Measurements from ENCODE around the gene YWHAE.

YWHAE gene

GRCh38 chr17:1365445-1366039, 34.5 kb downstream of the YWHAE start:
- Histone ChIP-seq H3K79me2 (ENCODE audit: insufficient read depth, low read length) (peaks cover 87% of the 10 kb centered on the region), H3K4me2 (ENCODE audit: low read length) (peak overlapping the region; percentile 2; the same call in 1 of the 2 replicates), H3K4me1 (ENCODE audit: insufficient read depth, low read length, severe bottlenecking) (peaks cover 49% of the 10 kb centered on the region), H3K27ac (ENCODE audit: low read depth, low read length, poor library complexity, severe bottlenecking) (peak overlapping the region; percentile 31), H3F3A (ENCODE audit: insufficient read depth, low read length) (peaks cover 14% of the 10 kb centered on the region), H2AFZ (ENCODE audit: low read length) (no peak overlapping the region), H3K9me3 (ENCODE audit: low read length) (no peaks in the 10 kb centered on the region), H3K27me3 (ENCODE audit: insufficient read depth, low read length) (no peaks in the 10 kb centered on the region), H3K9ac (ENCODE audit: low read length) (no peak overlapping the region), H3K9me2 (ENCODE audit: low read depth, low read length) (no peaks in the 10 kb centered on the region), H4K20me1 (ENCODE audit: insufficient read depth, low read length) (peaks cover 6% of the 10 kb centered on the region), H3K36me3 (ENCODE audit: insufficient read depth, low read length) (peaks cover 60% of the 10 kb centered on the region), H3K4me3 (ENCODE audit: low read depth, low read length, poor library complexity, severe bottlenecking) (no peak overlapping the region)
- TF ChIP-seq CTCF (IDR thresholded peaks at IDR 0.05; ENCODE audit: low read length) (peak; percentile 86), EZH2 (IDR thresholded peaks at IDR 0.05; ENCODE audit: borderline replicate concordance, low read length) (no peak)

GRCh38 chr17:1362964-1363363, 37.1 kb downstream of the YWHAE start:
- Histone ChIP-seq H3K36me3 (ENCODE audit: insufficient read depth, low read length) (peaks cover 77% of the 10 kb centered on the region), H3K79me2 (ENCODE audit: insufficient read depth, low read length) (peaks cover 74% of the 10 kb centered on the region), H3F3A (ENCODE audit: insufficient read depth, low read length) (peaks cover 10% of the 10 kb centered on the region), H3K4me3 (ENCODE audit: low read depth, low read length, poor library complexity, severe bottlenecking) (no peak overlapping the region), H3K27me3 (ENCODE audit: insufficient read depth, low read length) (no peaks in the 10 kb centered on the region), H3K9me2 (ENCODE audit: low read depth, low read length) (no peaks in the 10 kb centered on the region), H3K4me2 (ENCODE audit: low read length) (0 out of 2 replicates have a peak overlapping the region, but pooled peaks have one; percentile 14), H3K27ac (ENCODE audit: low read depth, low read length, poor library complexity, severe bottlenecking) (no peak overlapping the region), H3K9ac (ENCODE audit: low read length) (no peak overlapping the region), H3K4me1 (ENCODE audit: insufficient read depth, low read length, severe bottlenecking) (peaks cover 35% of the 10 kb centered on the region), H4K20me1 (ENCODE audit: insufficient read depth, low read length) (peaks cover 3% of the 10 kb centered on the region; the same call in 1 of the 2 replicates), H2AFZ (ENCODE audit: low read length) (no peak overlapping the region), H3K9me3 (ENCODE audit: low read length) (no peaks in the 10 kb centered on the region)
- TF ChIP-seq EZH2 (IDR thresholded peaks at IDR 0.05; ENCODE audit: borderline replicate concordance, low read length), result no peak
- TF ChIP-seq CTCF (IDR thresholded peaks at IDR 0.05; ENCODE audit: low read length), result no peak

GRCh38 chr17:1362065-1362848, 37.8 kb downstream of the YWHAE start:
- Histone ChIP-seq H3K4me2 (ENCODE audit: low read length) (0 out of 2 replicates have a peak overlapping the region, but pooled peaks have one; percentile 14), H3K4me1 (ENCODE audit: insufficient read depth, low read length, severe bottlenecking) (peaks cover 35% of the 10 kb centered on the region), H3K9me2 (ENCODE audit: low read depth, low read length) (no peaks in the 10 kb centered on the region), H3K9ac (ENCODE audit: low read length) (no peak overlapping the region), H4K20me1 (ENCODE audit: insufficient read depth, low read length) (peaks cover 3% of the 10 kb centered on the region; the same call in 1 of the 2 replicates), H3K4me3 (ENCODE audit: low read depth, low read length, poor library complexity, severe bottlenecking) (no peak overlapping the region), H3K9me3 (ENCODE audit: low read length) (no peaks in the 10 kb centered on the region), H3K27ac (ENCODE audit: low read depth, low read length, poor library complexity, severe bottlenecking) (no peak overlapping the region), H2AFZ (ENCODE audit: low read length) (no peak overlapping the region), H3K79me2 (ENCODE audit: insufficient read depth, low read length) (peaks cover 70% of the 10 kb centered on the region), H3K36me3 (ENCODE audit: insufficient read depth, low read length) (peaks cover 81% of the 10 kb centered on the region), H3F3A (ENCODE audit: insufficient read depth, low read length) (peaks cover 5% of the 10 kb centered on the region; the same call in 1 of the 2 replicates), H3K27me3 (ENCODE audit: insufficient read depth, low read length) (no peaks in the 10 kb centered on the region)
- TF ChIP-seq EZH2 (IDR thresholded peaks at IDR 0.05; ENCODE audit: borderline replicate concordance, low read length) (no peak), CTCF (IDR thresholded peaks at IDR 0.05; ENCODE audit: low read length) (no peak)

Measured in OCI-LY1 (cell line).